OCI-LY1 (cell line): ENCODE results near the gene STX18.

Experiments
- H2AFZ ChIP-seq: fragments of 200-600 bp; sonication (generic), shearing (Covaris generic); 2 replicates; pipeline ENCODE4 v1.6.0; 2014; ENCODE audit warnings: antibody characterized with exemption, mild to moderate bottlenecking, low read length
- H3F3A ChIP-seq: fragments of 200-600 bp; sonication (generic), shearing (Covaris generic); 2 replicates; pipeline ENCODE4 v1.6.0; 2014; ENCODE audit warnings: mild to moderate bottlenecking, antibody characterized with exemption, low read length, moderate library complexity; ENCODE audit not compliant: insufficient read depth
- H3K27ac ChIP-seq: fragments of 200-600 bp; sonication (generic); 2 replicates; pipeline ENCODE4 v1.5.1; 2014; ENCODE audit warnings: low read length, mixed run types, mild to moderate bottlenecking, low read depth; ENCODE audit not compliant: poor library complexity, severe bottlenecking
- H3K27me3 ChIP-seq: fragments of 200-600 bp; sonication (generic); 2 replicates; pipeline ENCODE4 v1.6.0; 2014; ENCODE audit warnings: antibody characterized with exemption, mild to moderate bottlenecking, low read length, moderate library complexity; ENCODE audit not compliant: insufficient read depth
- H3K36me3 ChIP-seq: fragments of 200-600 bp; sonication (generic); 2 replicates; pipeline ENCODE4 v1.6.1; 2014; ENCODE audit warnings: mild to moderate bottlenecking, antibody characterized with exemption, low read length, moderate library complexity, mixed read lengths; ENCODE audit not compliant: insufficient read depth
- H3K4me1 ChIP-seq: fragments of 200-600 bp; sonication (generic); 2 replicates; pipeline ENCODE4 v1.5.1; 2014; ENCODE audit warnings: mild to moderate bottlenecking, low read length, moderate library complexity; ENCODE audit not compliant: insufficient read depth, severe bottlenecking
- H3K4me2 ChIP-seq: fragments of 200-600 bp; sonication (generic), shearing (Covaris generic); 2 replicates; pipeline ENCODE4 v1.6.1; 2014; ENCODE audit warnings: low read length
- H3K4me3 ChIP-seq: fragments of 200-600 bp; sonication (generic); 2 replicates; pipeline ENCODE4 v1.5.1; 2014; ENCODE audit warnings: low read length, low read depth, mild to moderate bottlenecking, mixed read lengths; ENCODE audit not compliant: poor library complexity, severe bottlenecking
- H3K79me2 ChIP-seq: fragments of 200-600 bp; shearing (Covaris generic); 2 replicates; pipeline ENCODE4 v1.6.1; 2016; ENCODE audit warnings: mixed run types, low read length, mixed read lengths; ENCODE audit not compliant: insufficient read depth
- H3K9ac ChIP-seq: fragments of 200-600 bp; sonication (generic), shearing (Covaris generic); 2 replicates; pipeline ENCODE4 v1.6.1; 2014; ENCODE audit warnings: mild to moderate bottlenecking, low read length, mixed read lengths
- H3K9me2 ChIP-seq: fragments of 200-600 bp; sonication (generic), shearing (Covaris generic); 2 replicates; pipeline ENCODE4 v1.6.1; 2014; ENCODE audit warnings: low read depth, mild to moderate bottlenecking, low read length, mixed read lengths
- H3K9me3 ChIP-seq: fragments of 200-600 bp; shearing (Covaris generic); 2 replicates; pipeline ENCODE4 v1.6.1; 2014; ENCODE audit warnings: low read length, mixed read lengths
- H4K20me1 ChIP-seq: fragments of 200-600 bp; sonication (generic), shearing (Covaris generic); 2 replicates; pipeline ENCODE4 v1.6.0; 2016; ENCODE audit warnings: mild to moderate bottlenecking, low read length; ENCODE audit not compliant: insufficient read depth
- EZH2 ChIP-seq: fragments of 200-600 bp; sonication (generic), shearing (Covaris generic); IDR thresholded peaks from 2 replicates; pipeline ENCODE4 v1.8.0; 2017; ENCODE audit warnings: borderline replicate concordance, mixed run types, mild to moderate bottlenecking, antibody characterized with exemption, low read length, moderate library complexity, mixed read lengths
- TF ChIP-seq, protein P1 (sequence below): fragments of 200-600 bp; sonication (generic), shearing (Covaris generic); IDR thresholded peaks from 2 replicates; pipeline ENCODE4 v1.5.1; 2017; ENCODE audit warnings: mild to moderate bottlenecking, antibody characterized with exemption, low read length, moderate library complexity, mixed read lengths

Gene STX18

DNA sequence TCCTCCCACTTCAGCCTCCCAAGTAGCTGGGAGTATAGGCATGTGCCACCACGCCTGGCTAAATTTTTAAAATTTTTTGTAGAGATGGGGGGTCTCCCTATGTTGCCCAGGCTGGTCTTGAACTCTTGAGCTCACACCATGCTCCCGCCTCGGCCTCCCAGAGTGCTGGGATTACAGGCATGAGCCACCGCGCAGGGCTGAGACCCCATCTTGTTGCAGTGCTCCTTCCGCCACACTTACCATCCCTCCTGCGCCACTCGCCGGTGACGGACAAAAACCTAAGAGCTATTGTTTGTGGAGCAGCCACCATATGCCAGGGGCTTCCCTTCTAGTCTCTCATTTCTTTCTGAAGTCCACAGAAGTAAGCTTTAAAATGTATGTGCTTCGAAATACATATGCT is 120.5 kb downstream of the STX18 start:
- Histone ChIP-seq H3K4me1 (no peaks in the 10 kb centered on the region), H3K36me3 (peaks cover 41% of the 10 kb centered on the region), H3K27ac (no peak overlapping the region), H3K9me3 (no peaks in the 10 kb centered on the region), H3K4me2 (no peak overlapping the region), H3K27me3 (no peaks in the 10 kb centered on the region), H4K20me1 (no peaks in the 10 kb centered on the region), H3K9me2 (no peaks in the 10 kb centered on the region), H3F3A (no peaks in the 10 kb centered on the region), H2AFZ (no peak overlapping the region), H3K4me3 (no peak overlapping the region), H3K9ac (no peak overlapping the region), H3K79me2 (no peaks in the 10 kb centered on the region)
- TF ChIP-seq, protein P1, sequence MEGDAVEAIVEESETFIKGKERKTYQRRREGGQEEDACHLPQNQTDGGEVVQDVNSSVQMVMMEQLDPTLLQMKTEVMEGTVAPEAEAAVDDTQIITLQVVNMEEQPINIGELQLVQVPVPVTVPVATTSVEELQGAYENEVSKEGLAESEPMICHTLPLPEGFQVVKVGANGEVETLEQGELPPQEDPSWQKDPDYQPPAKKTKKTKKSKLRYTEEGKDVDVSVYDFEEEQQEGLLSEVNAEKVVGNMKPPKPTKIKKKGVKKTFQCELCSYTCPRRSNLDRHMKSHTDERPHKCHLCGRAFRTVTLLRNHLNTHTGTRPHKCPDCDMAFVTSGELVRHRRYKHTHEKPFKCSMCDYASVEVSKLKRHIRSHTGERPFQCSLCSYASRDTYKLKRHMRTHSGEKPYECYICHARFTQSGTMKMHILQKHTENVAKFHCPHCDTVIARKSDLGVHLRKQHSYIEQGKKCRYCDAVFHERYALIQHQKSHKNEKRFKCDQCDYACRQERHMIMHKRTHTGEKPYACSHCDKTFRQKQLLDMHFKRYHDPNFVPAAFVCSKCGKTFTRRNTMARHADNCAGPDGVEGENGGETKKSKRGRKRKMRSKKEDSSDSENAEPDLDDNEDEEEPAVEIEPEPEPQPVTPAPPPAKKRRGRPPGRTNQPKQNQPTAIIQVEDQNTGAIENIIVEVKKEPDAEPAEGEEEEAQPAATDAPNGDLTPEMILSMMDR: no peak
- TF ChIP-seq EZH2: no peak

DNA sequence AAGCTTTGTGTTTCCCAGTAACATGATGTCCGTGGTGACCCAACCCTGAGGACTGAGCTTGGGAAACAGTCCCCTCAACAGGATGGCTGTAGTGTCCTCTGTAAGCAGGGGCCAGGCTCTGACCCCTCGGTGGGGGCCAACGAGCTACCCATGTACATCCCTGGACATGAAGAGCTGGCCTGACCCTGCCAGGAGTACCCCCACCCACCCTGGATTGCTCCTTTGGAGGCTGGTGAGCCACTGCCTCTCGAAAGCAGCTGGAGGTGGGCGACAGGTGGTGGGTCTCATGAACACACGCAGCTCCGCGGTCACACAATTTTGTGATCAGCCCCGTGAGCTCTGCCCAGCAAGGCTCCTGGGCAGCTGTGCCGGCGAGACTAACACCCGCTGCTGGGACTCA is 121.4 kb downstream of the STX18 start:
- no peak for TF ChIP-seq EZH2
- TF ChIP-seq, protein P1: no peak

DNA sequence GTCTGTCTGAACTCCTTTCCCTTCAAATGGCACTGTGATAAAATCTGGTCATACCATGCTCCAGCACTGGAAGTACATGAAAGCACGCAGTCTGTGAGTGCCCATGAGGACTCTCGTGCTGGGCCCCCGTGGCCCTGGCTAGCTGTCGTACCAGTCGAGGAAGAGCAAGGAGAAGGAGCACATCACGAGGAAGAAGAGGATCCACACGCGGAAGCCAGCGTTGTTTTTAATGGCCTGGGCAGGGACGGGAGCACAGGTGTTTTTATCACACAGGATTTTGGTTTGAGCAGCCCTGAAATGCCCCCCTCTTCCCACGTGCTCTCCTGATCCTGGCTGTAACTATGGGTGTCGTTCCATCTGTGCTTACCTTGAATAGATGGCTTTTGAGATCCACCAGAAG is 122.0 kb downstream of the STX18 start:
- H3K9ac ChIP-seq: no peak overlapping the region
- no peaks in the 10 kb centered on the region for H3K4me1 ChIP-seq
- no peaks in the 10 kb centered on the region for H4K20me1 ChIP-seq
- H3K4me2 ChIP-seq: no peak overlapping the region
- H2AFZ ChIP-seq: no peak overlapping the region
- TF ChIP-seq, protein P1: no peak
- TF ChIP-seq EZH2: no peak
- no peak overlapping the region for H3K4me3 ChIP-seq
- H3K79me2 ChIP-seq: no peaks in the 10 kb centered on the region
- H3F3A ChIP-seq: no peaks in the 10 kb centered on the region
- no peaks in the 10 kb centered on the region for H3K27me3 ChIP-seq
- no peaks in the 10 kb centered on the region for H3K9me3 ChIP-seq
- H3K36me3 ChIP-seq: peaks cover 45% of the 10 kb centered on the region
- no peaks in the 10 kb centered on the region for H3K9me2 ChIP-seq
- no peak overlapping the region for H3K27ac ChIP-seq

More for the DNA sequence above, 121.4 kb downstream of the STX18 start:
- Histone ChIP-seq H3K4me1 (no peaks in the 10 kb centered on the region), H3K27me3 (no peaks in the 10 kb centered on the region), H3K9me2 (no peaks in the 10 kb centered on the region), H3K9me3 (no peaks in the 10 kb centered on the region), H3F3A (no peaks in the 10 kb centered on the region), H3K79me2 (no peaks in the 10 kb centered on the region), H3K9ac (no peak overlapping the region), H3K27ac (no peak overlapping the region), H4K20me1 (no peaks in the 10 kb centered on the region), H3K36me3 (peaks cover 41% of the 10 kb centered on the region), H3K4me3 (no peak overlapping the region), H3K4me2 (no peak overlapping the region), H2AFZ (no peak overlapping the region)
